HG02798 (cell line): ENCODE measurements around the gene TAF6L.
A peak's percentile ranks its signal among the peaks of the same experiment; 100 is the strongest.
"Not testable (repeated sequence)": the region's sequence is repeated elsewhere in the genome, so short reads cannot be mapped to it uniquely, and the experiment has no call there.

Experiments
- ATAC-seq: cut with Tn5 transposase; IDR thresholded peaks from one replicate; pipeline ENCODE4 v1.9.1; 2021; ENCODE audit warnings: mild to moderate bottlenecking; ENCODE audit not compliant: unreplicated experiment, poor library complexity

Gene TAF6L

DNA sequence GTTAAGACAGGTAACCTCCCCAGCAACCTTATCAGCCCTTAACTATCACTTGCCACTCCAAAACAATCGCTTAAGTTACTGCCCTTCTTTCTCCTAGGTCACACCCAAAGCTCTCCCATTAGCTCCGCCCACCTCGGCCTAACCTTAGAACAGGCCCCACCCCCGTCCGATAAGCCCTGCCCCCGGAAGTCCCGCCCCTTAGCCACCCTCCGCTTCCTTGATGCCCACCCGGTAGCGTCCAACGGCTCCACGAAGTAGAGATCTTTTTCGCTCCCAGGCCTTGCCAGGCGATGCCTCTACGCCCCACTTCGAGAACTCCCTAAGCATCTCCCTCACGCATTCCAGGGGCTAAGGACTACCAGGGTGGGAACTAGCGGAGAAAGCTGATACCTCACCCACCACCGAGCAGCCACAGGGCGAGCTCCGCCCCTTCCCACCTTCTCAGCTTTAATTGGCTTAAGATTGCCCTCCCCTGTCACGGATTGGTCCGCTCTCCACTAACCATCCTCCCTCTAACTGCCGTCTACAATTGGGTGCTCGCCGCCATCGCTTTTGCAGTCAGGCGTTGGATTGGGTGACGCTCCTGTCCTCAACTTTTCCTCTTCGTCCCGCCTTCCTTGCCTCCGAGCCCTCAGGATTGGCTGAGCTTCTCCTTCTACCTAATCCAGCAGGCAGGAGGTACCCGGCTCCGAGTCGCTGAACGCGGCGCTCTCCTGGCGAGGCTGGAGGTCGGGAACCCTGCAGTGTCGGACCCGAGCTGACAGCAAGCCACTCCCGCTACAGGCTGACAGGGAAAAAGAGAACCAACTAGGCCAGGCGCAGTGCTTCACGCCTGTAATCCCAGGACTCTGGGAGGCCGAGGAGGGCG lies 17.2 kb upstream of the TAF6L start, which contains the start of gene ZBTB3:
TSS of gene ZBTB3 (minus strand) at position 425 of the 868 bp plus-strand sequence. CDS start 496 bp downstream, outside the sequence.
- ATAC-seq = peak; percentile 96

- ATAC-seq = no peak
These were observed 16.0 kb upstream of the TAF6L start for GRCh38 chr11:62755086-62755615.

DNA sequence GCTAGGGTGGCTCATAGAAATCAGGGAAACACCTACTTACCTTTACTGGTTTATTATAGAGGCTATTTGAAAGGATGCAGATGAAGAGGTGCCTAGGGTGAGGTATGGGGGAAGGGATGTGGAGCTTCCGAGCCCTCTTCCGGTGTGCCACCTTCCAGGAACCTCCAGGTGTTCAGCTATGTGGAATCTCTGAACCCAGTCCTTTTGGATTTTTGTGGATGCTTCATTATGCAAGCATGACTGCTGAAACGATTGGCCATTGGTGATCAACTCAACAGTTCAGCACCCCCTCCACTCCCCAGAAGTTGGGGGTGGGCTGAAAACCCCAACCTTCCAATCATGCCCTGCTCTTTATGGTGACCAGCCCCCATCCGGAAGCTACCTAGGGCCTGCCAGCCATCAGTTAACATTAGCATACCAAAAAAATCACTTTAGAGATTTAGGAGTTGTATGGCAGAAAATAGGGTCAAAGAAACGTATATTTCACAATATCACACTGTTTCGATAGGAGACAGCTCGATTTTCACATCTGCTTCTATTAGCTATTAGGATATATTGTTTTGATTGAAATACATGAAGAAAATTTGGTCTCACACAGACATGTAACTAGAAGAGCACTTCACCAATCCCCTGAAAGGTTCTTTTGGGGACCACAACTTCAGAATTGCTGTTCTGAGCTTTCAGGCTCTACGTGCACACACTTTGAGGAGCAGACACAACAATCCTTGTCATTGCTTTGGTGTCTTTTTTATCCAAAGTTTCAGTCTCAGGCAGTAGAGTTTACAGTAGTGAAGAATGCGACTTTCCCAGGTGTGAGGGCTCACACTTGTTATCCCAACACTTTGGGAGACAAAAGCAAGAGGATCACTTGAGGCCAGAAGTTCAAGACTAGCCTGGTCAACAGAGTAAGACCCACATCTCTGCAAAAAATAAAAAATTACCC lies 13.1 kb upstream of the TAF6L start:
- no peak for ATAC-seq

- ATAC-seq = not testable (repeated sequence)
These were observed 10.3 kb upstream of the TAF6L start for GRCh38 chr11:62760867-62761227.

DNA sequence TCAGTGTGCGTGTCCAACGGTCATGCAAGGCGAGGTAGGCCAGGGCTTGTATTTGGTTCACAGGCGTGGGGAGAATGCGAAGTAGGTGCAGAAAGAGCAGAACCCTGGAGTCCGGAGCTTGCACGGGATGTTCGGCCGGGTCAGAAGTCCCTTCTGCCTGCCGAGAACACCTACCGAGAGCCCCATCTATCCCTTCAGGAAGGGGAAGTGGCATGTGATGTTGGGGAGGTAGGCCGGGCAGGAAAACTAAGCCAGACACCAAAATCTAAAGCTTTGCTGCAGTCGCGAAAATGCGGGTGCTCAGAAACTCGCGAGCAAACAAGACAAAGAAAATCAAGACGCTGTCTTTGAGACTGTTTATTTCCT lies 435 bp upstream of the TAF6L start:
- ATAC-seq = no peak

DNA sequence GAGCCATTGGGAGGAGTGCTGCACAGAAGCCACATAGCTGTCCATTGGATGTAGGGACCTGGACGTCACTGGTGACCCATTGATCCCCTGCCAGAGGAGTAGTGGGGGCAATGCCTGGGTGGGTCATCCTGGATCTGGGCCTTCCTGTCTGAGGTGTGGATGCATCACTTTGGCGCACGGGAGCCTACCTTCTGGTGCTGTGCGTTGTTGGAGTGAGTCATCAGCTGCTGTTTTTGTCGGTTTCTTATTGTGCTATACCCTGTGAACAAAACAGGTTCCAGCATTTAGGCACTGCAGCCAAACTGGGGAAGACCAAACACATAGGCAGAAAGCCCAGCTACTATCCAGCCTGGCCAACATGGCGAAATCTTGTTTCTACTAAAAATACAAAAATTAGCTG lies 3.2 kb downstream of the TAF6L start:
- ATAC-seq = no peak

GRCh38 chr11:62775646-62776045 lies 4.5 kb downstream of the TAF6L start:
- no peak for ATAC-seq

DNA sequence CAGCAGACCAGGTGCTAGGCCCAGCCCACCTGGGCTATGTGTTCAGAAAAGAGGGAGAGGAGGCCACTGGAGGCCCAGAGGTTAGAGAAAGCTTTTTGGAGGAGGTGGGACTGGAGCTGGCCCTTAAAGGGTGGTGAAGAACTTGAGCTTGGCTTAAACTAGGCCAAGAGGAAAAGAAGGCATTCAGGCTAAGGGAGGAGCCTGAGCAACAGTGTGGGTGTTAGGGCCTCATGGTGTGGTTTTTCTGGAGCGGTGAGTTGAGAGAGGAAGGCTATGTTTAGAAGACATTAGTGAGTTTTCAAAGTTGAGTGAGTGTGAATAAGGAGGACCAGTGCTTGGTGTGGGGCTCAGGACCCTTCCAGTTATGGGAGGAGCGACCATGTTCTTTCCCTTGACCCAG lies 6.2 kb downstream of the TAF6L start:
- ATAC-seq = no peak

- no peak for ATAC-seq
These were observed 7.2 kb downstream of the TAF6L start for GRCh38 chr11:62778441-62778840.

DNA sequence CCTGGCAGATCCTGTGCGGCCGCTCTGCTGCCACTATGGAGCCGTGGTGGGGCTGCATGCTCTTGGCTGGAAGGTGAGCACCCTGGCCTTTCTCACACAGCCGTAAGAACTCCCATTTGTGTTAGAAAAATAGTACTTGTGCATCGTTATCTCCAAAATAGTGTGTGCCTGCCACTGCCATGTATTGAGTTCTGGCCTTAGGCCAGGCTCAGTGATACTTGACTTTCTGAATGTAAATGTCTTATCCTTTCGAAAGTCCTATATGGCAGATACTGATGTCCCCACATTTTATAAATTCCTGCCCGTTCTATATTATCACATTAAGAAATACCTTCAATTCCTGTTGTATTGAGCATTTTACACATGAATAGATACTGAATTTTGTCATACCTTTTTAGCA lies 11.6 kb downstream of the TAF6L start:
- no peak for ATAC-seq

DNA sequence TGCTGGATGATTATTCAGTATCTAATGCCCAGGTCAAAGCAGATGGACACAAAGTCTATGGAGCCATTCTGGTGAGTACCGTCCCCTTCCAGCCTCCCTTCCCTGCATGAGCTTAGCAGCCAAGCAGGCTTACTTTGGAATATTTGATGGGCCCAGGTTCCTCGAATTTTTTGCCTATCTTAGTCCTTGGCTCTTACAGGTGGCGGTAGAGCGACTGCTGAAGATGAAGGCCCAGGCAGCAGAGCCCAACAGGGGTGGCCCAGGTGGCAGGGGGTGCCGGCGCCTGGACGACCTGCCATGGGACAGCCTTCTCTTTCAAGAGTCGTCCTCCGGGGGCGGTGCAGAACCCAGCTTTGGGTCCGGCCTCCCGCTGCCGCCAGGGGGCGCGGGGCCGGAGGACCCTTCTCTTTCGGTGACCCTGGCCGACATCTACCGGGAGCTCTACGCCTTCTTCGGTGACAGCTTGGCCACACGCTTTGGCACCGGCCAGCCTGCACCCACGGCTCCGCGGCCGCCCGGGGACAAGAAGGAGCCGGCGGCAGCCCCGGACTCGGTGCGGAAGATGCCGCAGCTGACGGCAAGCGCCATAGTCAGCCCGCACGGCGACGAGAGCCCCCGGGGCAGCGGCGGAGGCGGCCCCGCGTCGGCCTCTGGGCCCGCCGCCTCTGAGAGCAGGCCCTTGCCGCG lies 15.3 kb downstream of the TAF6L start:
- ATAC-seq = peak; percentile 76

DNA sequence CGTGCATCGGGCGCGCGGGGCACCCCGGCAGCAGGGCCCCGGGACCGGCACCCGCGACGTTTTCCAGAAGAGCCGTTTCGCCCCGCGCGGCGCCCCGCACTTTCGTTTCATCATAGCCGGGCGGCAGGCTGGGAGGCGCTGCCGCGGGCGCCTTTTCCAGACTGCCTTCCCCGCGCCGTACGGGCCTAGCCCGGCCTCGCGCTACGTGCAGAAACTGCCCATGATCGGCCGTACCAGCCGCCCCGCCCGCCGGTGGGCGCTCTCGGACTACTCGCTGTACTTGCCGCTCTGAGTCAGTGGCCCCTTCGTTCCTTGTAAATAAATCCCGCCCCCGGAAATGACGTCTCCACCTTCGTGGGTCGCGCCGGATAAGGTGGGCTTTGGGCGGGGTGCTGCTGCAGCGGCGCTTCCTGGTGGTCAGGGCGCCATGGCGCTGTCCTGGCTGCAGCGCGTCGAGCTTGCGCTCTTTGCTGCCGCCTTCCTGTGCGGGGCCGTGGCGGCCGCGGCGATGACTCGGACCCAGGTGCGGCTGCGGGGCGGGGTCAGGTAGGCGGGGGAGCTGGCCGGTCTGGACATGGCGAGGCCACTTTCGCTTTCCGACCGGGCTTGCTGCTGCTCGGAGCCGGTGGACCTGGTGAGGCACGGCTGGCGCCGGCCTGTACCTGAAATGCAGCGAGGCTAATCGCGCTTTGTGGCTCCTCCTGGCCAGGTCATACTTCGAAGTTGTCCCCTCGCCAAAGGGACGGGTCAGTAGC lies 16.0 kb downstream of the TAF6L start, which contains the start of gene TMEM179B:
TSS of gene TMEM179B (plus strand) at position 398 of the 755 bp plus-strand sequence. CDS start at position 428, 30 bp downstream.
- ATAC-seq = peak; percentile 67

GRCh38 chr11:62788991-62789390 lies 17.8 kb downstream of the TAF6L start:
- no peak for ATAC-seq

DNA sequence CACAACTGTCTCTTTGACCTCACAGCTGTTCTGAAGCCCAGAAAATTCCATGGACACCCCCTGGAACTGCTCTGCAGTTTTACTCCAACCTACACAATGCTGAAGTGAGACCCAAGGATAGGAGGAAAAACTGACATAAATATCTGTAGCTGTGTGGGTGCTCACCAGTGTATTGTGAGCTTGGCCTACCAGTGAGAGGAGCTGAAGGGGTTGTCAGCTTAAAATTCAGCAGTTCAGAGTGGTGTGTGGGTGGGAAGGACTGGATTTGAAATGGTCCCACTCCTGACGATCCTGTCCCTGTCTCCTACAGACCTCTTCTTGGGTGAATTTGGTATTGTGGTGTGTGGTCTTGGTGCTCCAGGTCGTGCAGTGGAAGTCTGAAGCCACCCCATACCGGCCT lies 18.4 kb downstream of the TAF6L start:
- no peak for ATAC-seq

- ATAC-seq = peak; percentile 73
These were observed 20.5 kb downstream of the TAF6L start, which contains the start of gene TMEM223 for GRCh38 chr11:62791501-62792201. TSS of gene TMEM223 (minus strand) at chr11:62792006. CDS start at chr11:62791994, 12 bp downstream.

GRCh38 chr11:62792202-62792575 lies 21.0 kb downstream of the TAF6L start:
- no peak for ATAC-seq

GRCh38 chr11:62794201-62794775 lies 23.1 kb downstream of the TAF6L start:
- no peak for ATAC-seq

- ATAC-seq = no peak
These were observed 25.1 kb downstream of the TAF6L start for GRCh38 chr11:62796281-62796680.
